Measurements from ENCODE around the gene ING3. TPM values are rescaled to one million over a fixed set of nuclear protein-coding genes. Genes with fewer than 3 reads are reported as not detected.
A peak's percentile ranks its signal among the peaks of the same experiment; 100 is the strongest.
"Not testable (repeated sequence)": the region's sequence is repeated elsewhere in the genome, so short reads cannot be mapped to it uniquely, and the experiment has no call there.

ING3 gene
- total RNA-seq, 1 donor from 2014 or later: 20.2 TPM

DNA sequence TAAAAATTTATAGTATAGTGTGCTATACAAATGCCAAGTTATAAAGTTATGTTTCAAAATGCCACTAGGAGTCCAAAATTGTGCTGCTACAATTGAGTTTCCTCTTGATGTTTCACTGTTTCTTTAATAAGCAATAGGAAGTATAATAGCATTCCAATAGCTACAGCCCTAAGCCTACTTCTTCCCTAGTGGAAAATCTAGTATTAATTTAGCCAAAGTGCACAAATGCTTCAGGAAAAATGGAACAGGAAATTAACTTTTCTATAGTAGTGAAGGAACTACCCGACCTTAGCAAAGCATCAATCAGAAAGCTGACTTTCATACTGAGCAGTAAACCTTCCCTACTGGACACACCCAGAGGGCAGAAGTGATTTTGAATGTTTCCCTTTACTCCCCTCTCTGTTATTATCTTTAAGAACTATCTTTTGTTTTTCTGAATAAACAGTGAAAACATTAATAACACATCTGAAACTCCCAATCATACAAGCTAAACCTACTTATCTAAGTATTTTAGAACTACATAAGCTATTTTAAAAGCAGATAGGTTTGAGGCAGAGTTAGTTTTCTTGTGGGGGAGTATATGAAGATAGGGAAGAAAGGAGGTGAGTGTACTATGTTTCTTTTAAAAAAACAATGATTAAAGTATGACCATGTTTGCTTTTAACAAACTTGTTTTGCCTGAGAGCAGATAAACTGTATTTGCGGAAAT is 51.6 kb downstream of the ING3 start:
- Mint-ChIP-seq H3K4me3 (ENCODE audit: unreplicated experiment) (no peak overlapping the region), H3K27ac (ENCODE audit: unreplicated experiment) (peak overlapping the region; percentile 87), H3K9me3 (ENCODE audit: unreplicated experiment) (no peaks in the 10 kb centered on the region), H3K36me3 (ENCODE audit: unreplicated experiment) (no peaks in the 10 kb centered on the region), H3K27me3 (ENCODE audit: unreplicated experiment) (peaks cover 2% of the 10 kb centered on the region), H3K4me1 (ENCODE audit: unreplicated experiment) (peaks cover 40% of the 10 kb centered on the region)
- TF ChIP-seq, protein P1, sequence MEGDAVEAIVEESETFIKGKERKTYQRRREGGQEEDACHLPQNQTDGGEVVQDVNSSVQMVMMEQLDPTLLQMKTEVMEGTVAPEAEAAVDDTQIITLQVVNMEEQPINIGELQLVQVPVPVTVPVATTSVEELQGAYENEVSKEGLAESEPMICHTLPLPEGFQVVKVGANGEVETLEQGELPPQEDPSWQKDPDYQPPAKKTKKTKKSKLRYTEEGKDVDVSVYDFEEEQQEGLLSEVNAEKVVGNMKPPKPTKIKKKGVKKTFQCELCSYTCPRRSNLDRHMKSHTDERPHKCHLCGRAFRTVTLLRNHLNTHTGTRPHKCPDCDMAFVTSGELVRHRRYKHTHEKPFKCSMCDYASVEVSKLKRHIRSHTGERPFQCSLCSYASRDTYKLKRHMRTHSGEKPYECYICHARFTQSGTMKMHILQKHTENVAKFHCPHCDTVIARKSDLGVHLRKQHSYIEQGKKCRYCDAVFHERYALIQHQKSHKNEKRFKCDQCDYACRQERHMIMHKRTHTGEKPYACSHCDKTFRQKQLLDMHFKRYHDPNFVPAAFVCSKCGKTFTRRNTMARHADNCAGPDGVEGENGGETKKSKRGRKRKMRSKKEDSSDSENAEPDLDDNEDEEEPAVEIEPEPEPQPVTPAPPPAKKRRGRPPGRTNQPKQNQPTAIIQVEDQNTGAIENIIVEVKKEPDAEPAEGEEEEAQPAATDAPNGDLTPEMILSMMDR (IDR thresholded peaks at IDR 0.05): peak; percentile 26
- DNase-seq (ENCODE audit: extremely low spot score, unreplicated experiment): no peak

DNA sequence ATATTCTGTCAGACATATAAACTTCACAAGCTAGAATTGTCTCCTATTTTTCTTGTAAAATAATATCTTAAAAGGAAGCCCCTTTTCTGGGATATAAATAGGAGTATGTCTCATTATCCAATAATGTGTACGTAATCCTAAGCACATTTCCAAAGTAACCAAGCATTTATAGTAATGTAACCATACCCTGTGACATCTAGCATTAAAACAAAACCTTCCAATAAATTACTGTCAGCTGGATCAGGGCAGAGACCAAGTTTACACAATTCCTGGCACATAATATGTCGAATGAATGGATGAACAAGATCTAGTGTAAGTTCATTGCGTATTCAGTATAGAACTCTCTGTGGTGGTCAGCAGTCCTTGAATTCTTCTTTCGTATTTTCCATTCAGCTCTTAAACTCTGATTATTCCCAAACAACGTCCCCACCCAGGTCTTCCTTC is 52.2 kb downstream of the ING3 start:
- Mint-ChIP-seq H3K4me1 (ENCODE audit: unreplicated experiment) (peaks cover 40% of the 10 kb centered on the region), H3K4me3 (ENCODE audit: unreplicated experiment) (no peak overlapping the region), H3K9me3 (ENCODE audit: unreplicated experiment) (no peaks in the 10 kb centered on the region), H3K27ac (ENCODE audit: unreplicated experiment) (peak overlapping the region; percentile 87), H3K36me3 (ENCODE audit: unreplicated experiment) (no peaks in the 10 kb centered on the region), H3K27me3 (ENCODE audit: unreplicated experiment) (peaks cover 2% of the 10 kb centered on the region)
- no peak for DNase-seq (ENCODE audit: extremely low spot score, unreplicated experiment)
- TF ChIP-seq, protein P1 (IDR thresholded peaks at IDR 0.05): no peak

DNA sequence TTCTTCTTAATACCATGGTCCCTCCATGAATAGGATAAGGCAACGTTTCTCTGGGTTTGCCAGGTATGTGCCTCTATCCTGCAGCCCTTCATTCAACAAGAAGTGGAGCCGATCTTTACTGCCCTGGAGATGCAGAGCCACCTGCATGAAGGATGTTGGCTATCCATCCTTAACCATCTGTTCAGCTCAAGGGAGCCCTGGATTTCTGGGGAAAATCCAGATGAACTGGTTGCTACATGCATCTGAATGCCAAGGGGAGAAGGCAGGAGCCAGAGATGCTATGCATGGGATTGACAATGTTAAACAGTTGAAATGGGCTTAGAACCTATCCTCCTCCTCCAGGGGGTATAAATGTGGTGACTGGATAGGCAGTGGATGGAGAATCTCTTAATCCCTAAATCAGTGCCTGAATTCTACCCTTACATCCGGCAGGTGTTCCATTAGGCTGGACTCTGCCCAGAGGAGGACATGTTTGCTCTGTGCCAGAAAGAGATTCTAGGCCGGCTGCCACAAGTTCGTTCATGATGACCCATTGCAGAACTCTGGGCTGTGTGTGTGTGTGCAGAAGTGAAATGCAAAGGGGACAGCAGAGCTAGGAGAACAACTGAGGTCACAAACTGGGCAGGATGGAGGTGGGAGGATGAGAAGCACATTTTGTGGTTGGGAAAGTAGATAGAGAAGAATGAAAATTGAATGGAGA is 53.6 kb downstream of the ING3 start:
- Mint-ChIP-seq H3K4me1 (ENCODE audit: unreplicated experiment) (peaks cover 40% of the 10 kb centered on the region), H3K27ac (ENCODE audit: unreplicated experiment) (no peak overlapping the region)

DNA sequence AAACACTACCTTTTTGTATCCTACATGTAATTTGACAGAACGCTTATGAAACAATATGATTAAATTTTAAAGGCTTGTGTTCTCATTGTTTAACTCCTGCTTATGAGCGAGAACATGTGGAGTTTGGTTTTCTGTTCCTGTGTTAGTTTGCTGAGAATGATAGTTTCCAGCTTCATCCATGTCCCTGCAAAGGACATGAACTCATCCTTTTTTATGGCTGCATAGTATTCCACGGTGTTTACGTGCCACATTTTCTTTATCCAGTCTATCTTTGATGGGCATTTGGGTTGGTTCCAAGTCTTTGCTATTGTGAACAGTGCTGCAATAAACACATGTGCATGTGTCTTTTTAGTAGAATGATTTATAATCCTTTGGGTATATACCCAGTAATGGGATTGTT is 54.5 kb downstream of the ING3 start:
- not testable (repeated sequence) for H3K27me3 Mint-ChIP-seq (ENCODE audit: unreplicated experiment); H3K27ac Mint-ChIP-seq (ENCODE audit: unreplicated experiment); H3K4me3 Mint-ChIP-seq (ENCODE audit: unreplicated experiment); DNase-seq (ENCODE audit: extremely low spot score, unreplicated experiment); H3K9me3 Mint-ChIP-seq (ENCODE audit: unreplicated experiment); H3K36me3 Mint-ChIP-seq (ENCODE audit: unreplicated experiment)
- H3K4me1 Mint-ChIP-seq (ENCODE audit: unreplicated experiment): peaks cover 33% of the 10 kb centered on the region

More for the DNA sequence above, 53.6 kb downstream of the ING3 start:
- no peaks in the 10 kb centered on the region for H3K9me3 Mint-ChIP-seq (ENCODE audit: unreplicated experiment)
- TF ChIP-seq, protein P1 (IDR thresholded peaks at IDR 0.05): no peak
- DNase-seq (ENCODE audit: extremely low spot score, unreplicated experiment): no peak
- no peak overlapping the region for H3K4me3 Mint-ChIP-seq (ENCODE audit: unreplicated experiment)
- no peaks in the 10 kb centered on the region for H3K36me3 Mint-ChIP-seq (ENCODE audit: unreplicated experiment)
- peaks cover 2% of the 10 kb centered on the region for H3K27me3 Mint-ChIP-seq (ENCODE audit: unreplicated experiment)

DNA sequence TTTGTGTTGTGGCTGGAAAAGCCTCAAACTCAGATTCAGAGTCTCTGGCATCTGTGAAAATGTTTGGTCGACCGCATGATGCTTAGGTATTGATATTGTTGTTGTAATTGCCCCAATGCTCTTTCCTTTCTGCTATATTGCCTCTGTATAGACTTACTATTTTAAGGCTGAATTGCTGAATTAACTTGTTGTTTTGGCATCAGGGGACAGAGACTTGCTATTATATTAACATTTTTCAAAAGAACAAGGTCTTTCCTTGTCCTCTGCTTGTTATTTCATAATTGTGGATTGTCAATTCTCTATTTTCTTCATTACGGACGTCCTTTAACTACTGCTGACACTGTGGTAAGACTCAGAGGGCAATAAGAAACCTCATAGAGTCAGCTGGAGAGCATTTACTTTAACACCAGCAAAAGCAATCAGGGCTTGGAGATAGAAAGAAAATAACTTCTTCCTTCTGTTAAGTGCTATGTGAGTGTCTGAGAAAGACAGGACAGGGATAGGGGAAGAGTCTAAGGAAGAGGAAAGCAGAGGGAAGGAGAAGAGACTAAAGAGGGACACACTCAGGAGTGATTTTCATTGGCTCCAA is 55.5 kb downstream of the ING3 start:
- peaks cover 27% of the 10 kb centered on the region for H3K4me1 Mint-ChIP-seq (ENCODE audit: unreplicated experiment)
- H3K4me3 Mint-ChIP-seq (ENCODE audit: unreplicated experiment): no peak overlapping the region
- H3K9me3 Mint-ChIP-seq (ENCODE audit: unreplicated experiment): no peaks in the 10 kb centered on the region
- DNase-seq (ENCODE audit: extremely low spot score, unreplicated experiment): no peak
- TF ChIP-seq, protein P1 (IDR thresholded peaks at IDR 0.05): no peak
- H3K27ac Mint-ChIP-seq (ENCODE audit: unreplicated experiment): no peak overlapping the region
- no peaks in the 10 kb centered on the region for H3K36me3 Mint-ChIP-seq (ENCODE audit: unreplicated experiment)
- H3K27me3 Mint-ChIP-seq (ENCODE audit: unreplicated experiment): peaks cover 2% of the 10 kb centered on the region
